Measurements from ENCODE around the gene KLRF1.

- TF ChIP-seq CTCF (conservative IDR thresholded peaks at IDR 0.05; ENCODE audit: low read length) (no peak), EZH2phosphoT487 (IDR thresholded peaks at IDR 0.05; ENCODE audit: borderline replicate concordance) (no peak)
Measured at GRCh38 chr12:9851927-9852326, 24.6 kb downstream of the KLRF1 start.

All from Loucy (cell line).